ENCODE data around the gene TUBB3.

TUBB3 gene

DNA sequence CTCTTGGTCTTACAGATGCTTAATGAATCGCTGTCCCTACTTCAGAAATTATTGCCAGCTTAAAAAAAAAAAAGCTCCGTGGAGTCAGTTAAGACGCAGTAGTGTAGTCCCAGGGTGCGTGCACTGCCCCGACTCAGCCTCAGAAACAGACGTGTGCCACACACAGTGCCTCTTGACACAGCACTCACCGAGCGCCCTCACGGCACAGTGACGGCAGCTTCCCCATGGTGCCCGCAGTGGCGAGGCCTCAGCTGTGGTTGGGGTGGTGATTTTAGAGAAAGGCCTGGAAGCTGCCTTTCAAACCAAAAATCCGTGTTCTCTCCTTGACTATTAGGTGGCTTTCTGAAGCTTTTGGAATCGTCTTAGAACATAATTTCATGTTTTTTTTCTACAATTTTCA lies 35.9 kb upstream of the TUBB3 start:
- no peaks in the 10 kb centered on the region for H3K9me3 ChIP-seq (ENCODE audit: low read depth, low read length)
- DNase-seq (ENCODE audit: low read depth, low spot score), result no peak
- H3K4me3 ChIP-seq, result no peak overlapping the region
- peaks cover 29% of the 10 kb centered on the region; the same call in 1 of the 2 replicates for H3K36me3 ChIP-seq (ENCODE audit: insufficient read depth, low read length)
- no peak for TF ChIP-seq FOXP2 (optimal IDR thresholded peaks at IDR 0.05; ENCODE audit: control extremely low read depth, extremely low read length, insufficient read depth)
- TF ChIP-seq EZH2 (IDR thresholded peaks at IDR 0.05), result no peak
- no peak for TF ChIP-seq POLR2AphosphoS5 (IDR thresholded peaks at IDR 0.05; ENCODE audit: borderline replicate concordance, low read depth, low read length)
- no peak overlapping the region for H3K27ac ChIP-seq
- H3K9ac ChIP-seq (ENCODE audit: insufficient read length), result no peak overlapping the region

DNA sequence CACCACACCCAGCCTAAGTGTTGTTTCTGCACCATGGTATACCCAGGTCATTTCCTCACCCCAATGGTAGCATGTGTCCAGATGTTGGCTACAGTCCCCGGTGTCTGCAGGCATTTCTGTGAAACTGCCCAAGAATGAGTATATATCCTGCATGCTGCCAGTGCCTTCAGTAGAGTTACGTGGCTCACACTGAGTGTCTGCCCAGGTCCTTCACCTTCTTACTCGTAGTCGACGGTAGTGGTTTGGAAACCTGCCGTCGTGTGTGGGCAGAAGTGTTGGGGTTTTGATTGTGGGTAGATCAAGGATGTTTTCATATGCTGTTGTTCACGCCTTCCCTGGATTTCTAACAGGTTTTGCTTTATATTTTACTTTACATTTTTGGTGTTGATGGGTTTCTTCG lies 32.9 kb upstream of the TUBB3 start:
- no peak for DNase-seq (ENCODE audit: low read depth, low spot score)
- Histone ChIP-seq H3K4me3 (no peak overlapping the region), H3K36me3 (ENCODE audit: insufficient read depth, low read length) (peaks cover 20% of the 10 kb centered on the region; the same call in 1 of the 2 replicates), H3K27ac (no peak overlapping the region), H3K9ac (ENCODE audit: insufficient read length) (no peak overlapping the region), H3K9me3 (ENCODE audit: low read depth, low read length) (no peaks in the 10 kb centered on the region)
- TF ChIP-seq EZH2 (IDR thresholded peaks at IDR 0.05), result no peak
- TF ChIP-seq POLR2AphosphoS5 (IDR thresholded peaks at IDR 0.05; ENCODE audit: borderline replicate concordance, low read depth, low read length), result no peak
- TF ChIP-seq FOXP2 (optimal IDR thresholded peaks at IDR 0.05; ENCODE audit: control extremely low read depth, extremely low read length, insufficient read depth), result no peak

- no peak overlapping the region for H3K9ac ChIP-seq (ENCODE audit: insufficient read length)
- TF ChIP-seq FOXP2 (optimal IDR thresholded peaks at IDR 0.05; ENCODE audit: control extremely low read depth, extremely low read length, insufficient read depth), result no peak
- no peak for TF ChIP-seq EZH2 (IDR thresholded peaks at IDR 0.05)
- TF ChIP-seq POLR2AphosphoS5 (IDR thresholded peaks at IDR 0.05; ENCODE audit: borderline replicate concordance, low read depth, low read length), result no peak
- H3K27ac ChIP-seq, result no peak overlapping the region
- H3K36me3 ChIP-seq (ENCODE audit: insufficient read depth, low read length), result peaks cover 17% of the 10 kb centered on the region; the same call in 1 of the 2 replicates
- no peaks in the 10 kb centered on the region for H3K9me3 ChIP-seq (ENCODE audit: low read depth, low read length)
- no peak for DNase-seq (ENCODE audit: low read depth, low spot score)
- no peak overlapping the region for H3K4me3 ChIP-seq
Observed at GRCh38 chr16:89890886-89891657, 32.1 kb upstream of the TUBB3 start.

GRCh38 chr16:89892055-89892630 lies 31.0 kb upstream of the TUBB3 start:
- H3K4me3 ChIP-seq, result no peak overlapping the region
- no peaks in the 10 kb centered on the region for H3K9me3 ChIP-seq (ENCODE audit: low read depth, low read length)
- DNase-seq (ENCODE audit: low read depth, low spot score), result no peak
- no peak for TF ChIP-seq FOXP2 (optimal IDR thresholded peaks at IDR 0.05; ENCODE audit: control extremely low read depth, extremely low read length, insufficient read depth)
- TF ChIP-seq POLR2AphosphoS5 (IDR thresholded peaks at IDR 0.05; ENCODE audit: borderline replicate concordance, low read depth, low read length), result no peak
- TF ChIP-seq EZH2 (IDR thresholded peaks at IDR 0.05), result no peak
- peaks cover 15% of the 10 kb centered on the region; the same call in 1 of the 2 replicates for H3K36me3 ChIP-seq (ENCODE audit: insufficient read depth, low read length)
- H3K27ac ChIP-seq, result no peak overlapping the region
- H3K9ac ChIP-seq (ENCODE audit: insufficient read length), result no peak overlapping the region

DNA sequence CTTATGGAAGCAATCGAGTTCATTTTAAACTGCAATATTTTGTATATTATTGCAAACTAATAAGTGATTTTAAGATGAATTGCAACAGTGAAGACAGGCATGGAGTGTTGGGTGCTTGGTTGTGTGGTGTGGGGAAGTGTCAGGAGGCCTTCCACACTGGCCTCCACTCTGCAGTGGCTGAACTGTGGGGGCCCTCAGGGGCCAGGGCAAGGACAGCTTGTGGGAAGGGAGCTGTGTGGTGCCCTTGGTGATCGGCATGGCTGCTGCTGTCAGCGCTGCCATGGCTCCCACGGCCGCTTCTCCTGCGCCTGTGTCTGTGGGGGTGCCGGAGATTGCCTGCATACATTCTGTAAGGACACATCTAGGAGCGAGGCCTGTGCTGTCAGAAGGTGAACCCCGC lies 30.5 kb upstream of the TUBB3 start:
- Histone ChIP-seq H3K9me3 (ENCODE audit: low read depth, low read length) (no peaks in the 10 kb centered on the region), H3K9ac (ENCODE audit: insufficient read length) (no peak overlapping the region), H3K4me3 (no peak overlapping the region), H3K27ac (no peak overlapping the region), H3K36me3 (ENCODE audit: insufficient read depth, low read length) (peaks cover 10% of the 10 kb centered on the region; the same call in 1 of the 2 replicates)
- TF ChIP-seq FOXP2 (optimal IDR thresholded peaks at IDR 0.05; ENCODE audit: control extremely low read depth, extremely low read length, insufficient read depth) (no peak), POLR2AphosphoS5 (IDR thresholded peaks at IDR 0.05; ENCODE audit: borderline replicate concordance, low read depth, low read length) (no peak), EZH2 (IDR thresholded peaks at IDR 0.05) (no peak)
- no peak for DNase-seq (ENCODE audit: low read depth, low spot score)

DNA sequence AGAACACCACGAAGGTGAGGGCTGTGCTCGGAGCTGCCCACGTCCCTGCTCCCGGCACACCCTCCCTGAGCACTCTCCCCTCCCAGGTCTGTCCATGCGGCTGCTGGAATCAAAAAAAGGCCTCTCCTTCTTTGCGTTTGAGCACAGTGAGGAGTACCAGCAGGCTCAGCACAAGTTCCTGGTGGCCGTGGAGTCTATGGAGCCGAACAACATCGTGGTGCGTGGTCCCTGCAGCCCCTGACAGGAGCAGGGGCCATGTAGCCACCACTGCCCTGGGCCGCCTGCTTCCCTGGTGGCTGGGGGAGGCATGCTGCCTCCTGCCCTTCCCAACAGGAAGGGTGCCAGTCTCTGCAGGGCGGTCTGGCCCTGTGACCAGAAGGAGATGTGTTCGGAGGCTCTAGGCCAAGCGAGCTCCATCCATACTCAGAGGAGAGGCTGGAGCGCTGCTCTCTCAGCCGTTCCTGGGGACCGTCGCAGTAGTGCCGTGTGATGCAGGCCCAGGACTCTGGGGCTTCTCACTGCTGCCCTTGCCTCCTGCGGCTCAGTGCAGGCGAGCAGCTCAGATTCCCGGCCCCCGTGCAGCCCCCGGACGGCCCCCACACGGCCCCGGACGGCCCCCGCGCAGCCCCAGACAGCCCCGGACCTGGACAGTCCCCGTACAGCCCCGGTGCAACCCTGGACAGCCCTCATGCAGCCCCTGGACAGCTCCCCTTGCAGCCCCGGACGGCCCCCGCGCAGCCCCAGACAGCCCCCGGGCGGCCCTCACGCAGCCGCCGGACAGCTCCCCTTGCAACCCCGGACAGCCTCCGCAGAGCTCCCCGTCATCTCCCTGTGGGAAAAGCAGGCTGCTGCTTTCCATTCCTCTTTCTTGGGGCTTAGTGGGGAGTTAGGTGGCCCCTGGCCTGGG lies 29.2 kb upstream of the TUBB3 start:
- Histone ChIP-seq H3K9ac (ENCODE audit: insufficient read length) (no peak overlapping the region), H3K9me3 (ENCODE audit: low read depth, low read length) (no peaks in the 10 kb centered on the region), H3K27ac (no peak overlapping the region), H3K36me3 (ENCODE audit: insufficient read depth, low read length) (peaks cover 9% of the 10 kb centered on the region; the same call in 1 of the 2 replicates), H3K4me3 (no peak overlapping the region)
- TF ChIP-seq FOXP2 (optimal IDR thresholded peaks at IDR 0.05; ENCODE audit: control extremely low read depth, extremely low read length, insufficient read depth), result no peak
- TF ChIP-seq EZH2 (IDR thresholded peaks at IDR 0.05), result no peak
- no peak for TF ChIP-seq POLR2AphosphoS5 (IDR thresholded peaks at IDR 0.05; ENCODE audit: borderline replicate concordance, low read depth, low read length)
- DNase-seq (ENCODE audit: low read depth, low spot score), result no peak

- TF ChIP-seq POLR2AphosphoS5 (IDR thresholded peaks at IDR 0.05; ENCODE audit: borderline replicate concordance, low read depth, low read length) (no peak), EZH2 (IDR thresholded peaks at IDR 0.05) (no peak), FOXP2 (optimal IDR thresholded peaks at IDR 0.05; ENCODE audit: control extremely low read depth, extremely low read length, insufficient read depth) (no peak)
- DNase-seq (ENCODE audit: low read depth, low spot score), result no peak
- H3K9ac ChIP-seq (ENCODE audit: insufficient read length), result no peak overlapping the region
- no peak overlapping the region for H3K27ac ChIP-seq
- no peaks in the 10 kb centered on the region for H3K9me3 ChIP-seq (ENCODE audit: low read depth, low read length)
- no peak overlapping the region for H3K4me3 ChIP-seq
- H3K36me3 ChIP-seq (ENCODE audit: insufficient read depth, low read length), result peaks cover 15% of the 10 kb centered on the region; the same call in 1 of the 2 replicates
Observed at GRCh38 chr16:89895482-89896250, 27.5 kb upstream of the TUBB3 start.

Data from SK-N-MC (cell line).